HFFc6 (cell line): Measurements from ENCODE around the gene IGF2. TPM values are rescaled to one million over a fixed set of nuclear protein-coding genes. Genes with fewer than 3 reads are reported as not detected.

ENCODE experiments used
- DNase-seq: peaks from one replicate; pipeline ENCODE4 v3.0.0-alpha.2; 2018
- H3K27ac Mint-ChIP-seq: 2 replicates; pipeline ENCODE4 v1.8.0; 2020; ENCODE audit warnings: mild to moderate bottlenecking, mixed read lengths
- H3K27me3 Mint-ChIP-seq: 2 replicates; pipeline ENCODE4 v1.8.0; 2021; ENCODE audit warnings: mild to moderate bottlenecking, moderate library complexity, mixed read lengths; ENCODE audit not compliant: insufficient read depth
- H3K36me3 Mint-ChIP-seq: 2 replicates; pipeline ENCODE4 v1.8.0; 2021; ENCODE audit warnings: low read depth, mixed read lengths
- H3K4me1 Mint-ChIP-seq: 2 replicates; pipeline ENCODE4 v1.8.0; 2020; ENCODE audit warnings: low read depth, mixed read lengths
- H3K4me3 Mint-ChIP-seq: 2 replicates; pipeline ENCODE4 v1.8.0; 2020; ENCODE audit warnings: mild to moderate bottlenecking, moderate library complexity, mixed read lengths
- H3K9me3 Mint-ChIP-seq: 2 replicates; pipeline ENCODE4 v1.8.0; 2020; ENCODE audit warnings: mild to moderate bottlenecking, mixed read lengths
- total RNA-seq, 6 experiments: library from RNA; stranded (reverse); fragmentation: NEBNext Ultra II Directional; extraction: Animal tissue kit (Norgen Biotek cat#: 25700); gene quantifications; 2 replicates in 1 of 6; 3 replicates in 5 of 6; pipeline ENCODE4 v1.2.3, GENCODE V29; 2021
- TF ChIP-seq, protein P1 (sequence below): fragments of 200-600 bp; sonication (generic); IDR thresholded peaks from 2 replicates; pipeline ENCODE4 v1.5.0; 2021; ENCODE audit warnings: antibody characterized with exemption, mild to moderate bottlenecking

IGF2 gene
- total RNA-seq, 6 experiments from 2014 or later, result 0.90 to 2.6 (median 2.0) TPM

DNA sequence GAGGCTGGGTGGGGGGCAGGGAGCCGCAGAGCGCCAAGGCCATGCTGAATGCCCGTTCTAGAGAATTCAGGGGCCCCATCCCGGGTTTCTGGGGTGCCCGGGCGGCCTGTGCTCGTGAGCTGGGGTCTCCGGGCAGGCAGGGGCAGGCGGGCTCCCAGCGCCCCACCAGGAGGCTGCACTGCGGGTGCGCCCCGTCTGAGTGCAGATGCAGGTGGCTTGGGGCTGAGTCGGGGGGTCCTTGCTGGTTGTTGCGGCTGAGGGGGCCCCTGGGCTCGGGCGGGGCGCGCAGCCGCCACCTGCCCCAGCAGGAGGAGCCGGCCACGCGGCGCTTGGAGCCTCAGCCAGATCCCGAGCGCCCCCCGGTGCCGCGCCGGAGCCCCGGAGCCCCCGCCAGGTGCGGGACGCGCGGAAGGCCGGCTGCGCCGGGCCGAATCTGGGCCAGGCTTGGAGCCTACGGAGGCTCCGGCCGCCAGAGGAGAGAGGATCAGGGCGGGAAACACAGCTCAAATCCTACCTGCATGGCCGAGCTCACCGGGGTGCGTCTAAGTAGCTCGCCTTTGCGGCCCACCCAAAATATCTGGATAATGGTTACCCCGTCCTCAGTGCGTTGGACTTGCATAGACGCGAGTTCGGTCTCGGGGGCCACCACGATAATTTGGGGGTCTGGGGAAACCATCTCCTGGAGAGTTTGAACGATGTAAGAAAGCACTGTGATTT is 590 bp upstream of the IGF2 start:
- Mint-ChIP-seq H3K9me3 (no peaks in the 10 kb centered on the region), H3K27ac (no peak overlapping the region), H3K4me3 (no peak overlapping the region), H3K36me3 (no peaks in the 10 kb centered on the region), H3K4me1 (peaks cover 15% of the 10 kb centered on the region), H3K27me3 (peaks cover 50% of the 10 kb centered on the region)
- no peak for DNase-seq
- TF ChIP-seq, protein P1, sequence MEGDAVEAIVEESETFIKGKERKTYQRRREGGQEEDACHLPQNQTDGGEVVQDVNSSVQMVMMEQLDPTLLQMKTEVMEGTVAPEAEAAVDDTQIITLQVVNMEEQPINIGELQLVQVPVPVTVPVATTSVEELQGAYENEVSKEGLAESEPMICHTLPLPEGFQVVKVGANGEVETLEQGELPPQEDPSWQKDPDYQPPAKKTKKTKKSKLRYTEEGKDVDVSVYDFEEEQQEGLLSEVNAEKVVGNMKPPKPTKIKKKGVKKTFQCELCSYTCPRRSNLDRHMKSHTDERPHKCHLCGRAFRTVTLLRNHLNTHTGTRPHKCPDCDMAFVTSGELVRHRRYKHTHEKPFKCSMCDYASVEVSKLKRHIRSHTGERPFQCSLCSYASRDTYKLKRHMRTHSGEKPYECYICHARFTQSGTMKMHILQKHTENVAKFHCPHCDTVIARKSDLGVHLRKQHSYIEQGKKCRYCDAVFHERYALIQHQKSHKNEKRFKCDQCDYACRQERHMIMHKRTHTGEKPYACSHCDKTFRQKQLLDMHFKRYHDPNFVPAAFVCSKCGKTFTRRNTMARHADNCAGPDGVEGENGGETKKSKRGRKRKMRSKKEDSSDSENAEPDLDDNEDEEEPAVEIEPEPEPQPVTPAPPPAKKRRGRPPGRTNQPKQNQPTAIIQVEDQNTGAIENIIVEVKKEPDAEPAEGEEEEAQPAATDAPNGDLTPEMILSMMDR, result no peak

DNA sequence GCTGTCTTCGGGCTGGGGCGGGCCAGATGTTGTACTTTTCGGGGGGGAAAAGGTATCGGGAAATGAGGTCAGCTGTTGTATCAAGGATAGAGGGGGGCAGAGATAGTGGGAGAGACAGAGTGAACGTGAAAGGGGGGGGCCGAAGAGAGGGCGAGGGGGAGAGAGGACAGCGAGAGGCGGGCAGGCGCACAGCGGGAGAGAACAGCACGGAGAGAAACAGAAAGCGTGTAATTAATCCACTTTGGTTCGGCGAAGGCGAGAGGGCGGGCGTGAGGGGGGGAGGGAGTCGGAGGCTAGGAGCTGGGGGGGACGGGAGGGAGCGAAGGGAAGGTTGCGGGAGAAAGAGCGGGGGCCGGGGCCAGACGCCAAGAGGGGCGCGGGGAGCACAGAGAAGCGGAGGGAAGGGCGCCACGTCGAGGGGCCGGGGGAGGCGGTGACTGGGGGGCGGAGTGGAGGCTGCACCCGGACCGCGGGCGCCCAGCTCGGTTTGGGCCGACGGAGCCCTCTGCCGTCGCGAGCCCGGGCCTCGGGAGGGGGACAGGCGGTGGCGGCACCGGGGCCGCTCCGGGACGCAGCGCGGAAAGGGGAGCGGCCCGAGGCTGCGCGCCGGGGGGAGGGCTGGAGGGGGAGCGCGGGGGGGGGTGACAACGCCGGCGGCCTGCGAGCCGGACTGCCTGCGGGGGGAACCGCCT is 612 bp downstream of the IGF2 start:
- DNase-seq, result no peak
- Mint-ChIP-seq H3K4me1 (peaks cover 15% of the 10 kb centered on the region), H3K27me3 (peaks cover 50% of the 10 kb centered on the region), H3K4me3 (peak overlapping the region; percentile 62; the same call in 1 of the 2 replicates), H3K9me3 (no peaks in the 10 kb centered on the region), H3K36me3 (no peaks in the 10 kb centered on the region), H3K27ac (no peak overlapping the region)
- TF ChIP-seq, protein P1, result no peak

DNA sequence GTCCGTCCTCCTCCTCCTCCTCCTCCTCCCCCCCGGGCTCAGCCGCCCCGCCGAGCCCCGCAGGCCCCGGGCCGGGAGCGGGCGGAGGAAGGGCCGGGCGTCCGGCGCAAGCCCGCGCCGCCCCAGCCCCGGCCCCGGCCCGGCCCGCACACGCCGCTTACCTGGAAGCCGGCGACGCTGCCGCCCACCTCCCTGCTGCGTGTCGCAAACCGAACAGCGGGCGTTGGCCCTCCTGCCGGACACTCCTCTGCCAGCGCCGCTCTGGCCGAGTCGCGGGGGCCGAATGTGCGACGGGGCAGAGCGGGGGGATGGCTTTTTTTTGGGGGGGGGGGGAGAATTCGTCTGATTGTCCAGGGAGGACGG is 1.1 kb downstream of the IGF2 start:
- H3K27ac Mint-ChIP-seq, result no peak overlapping the region
- H3K27me3 Mint-ChIP-seq, result peaks cover 51% of the 10 kb centered on the region
- H3K36me3 Mint-ChIP-seq, result no peaks in the 10 kb centered on the region
- H3K4me1 Mint-ChIP-seq, result peaks cover 13% of the 10 kb centered on the region
- no peak for DNase-seq
- H3K9me3 Mint-ChIP-seq, result no peaks in the 10 kb centered on the region
- peak overlapping the region; percentile 62; the same call in 1 of the 2 replicates for H3K4me3 Mint-ChIP-seq
- TF ChIP-seq, protein P1, result no peak

DNA sequence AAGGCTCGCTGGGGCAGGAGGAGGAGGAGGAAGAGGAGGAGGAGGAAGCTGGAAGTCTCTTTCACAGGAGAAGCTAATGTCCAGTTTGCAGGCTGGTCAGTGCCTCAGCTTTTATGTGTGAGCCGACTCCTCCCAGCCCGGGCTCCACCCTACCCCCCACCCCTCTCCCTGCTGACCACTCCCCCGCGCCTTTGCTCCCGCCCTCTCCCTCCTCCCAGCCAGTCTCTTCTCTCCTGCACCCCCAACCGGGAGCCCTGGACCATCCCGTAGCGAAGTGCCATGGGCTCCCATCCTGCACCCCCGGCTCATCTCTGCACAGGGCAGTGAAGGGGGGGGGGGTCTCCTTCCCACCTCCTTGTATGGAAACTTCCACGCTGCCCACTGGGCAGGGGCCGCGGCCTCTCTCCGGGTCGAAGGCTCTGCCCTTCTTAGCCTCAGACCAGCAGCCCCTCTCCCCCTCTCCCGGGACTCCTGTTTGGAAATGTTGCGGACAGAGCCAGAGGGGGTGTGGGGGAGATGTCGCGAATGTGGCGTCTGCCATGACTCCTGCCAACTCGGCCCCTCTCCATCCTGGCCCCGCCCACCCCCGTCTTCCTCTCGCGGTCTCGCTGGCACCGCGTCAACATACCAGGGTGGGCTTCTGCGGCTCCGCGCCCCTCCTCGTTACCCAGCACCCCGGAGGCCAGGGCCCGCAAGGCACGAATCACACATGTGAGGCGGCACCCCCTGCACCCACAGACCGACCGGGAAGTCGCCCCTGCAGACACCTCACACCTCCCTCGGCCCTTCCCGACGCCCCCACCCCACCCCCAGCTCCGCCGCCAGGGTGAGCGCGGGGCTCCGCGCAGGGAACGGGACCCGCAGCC is 1.8 kb downstream of the IGF2 start:
- peaks cover 51% of the 10 kb centered on the region for H3K27me3 Mint-ChIP-seq
- DNase-seq, result peak; percentile 18
- no peak overlapping the region for H3K27ac Mint-ChIP-seq
- no peak overlapping the region for H3K4me3 Mint-ChIP-seq
- no peaks in the 10 kb centered on the region for H3K9me3 Mint-ChIP-seq
- TF ChIP-seq, protein P1, result no peak
- H3K4me1 Mint-ChIP-seq, result peaks cover 7% of the 10 kb centered on the region
- no peaks in the 10 kb centered on the region for H3K36me3 Mint-ChIP-seq

DNA sequence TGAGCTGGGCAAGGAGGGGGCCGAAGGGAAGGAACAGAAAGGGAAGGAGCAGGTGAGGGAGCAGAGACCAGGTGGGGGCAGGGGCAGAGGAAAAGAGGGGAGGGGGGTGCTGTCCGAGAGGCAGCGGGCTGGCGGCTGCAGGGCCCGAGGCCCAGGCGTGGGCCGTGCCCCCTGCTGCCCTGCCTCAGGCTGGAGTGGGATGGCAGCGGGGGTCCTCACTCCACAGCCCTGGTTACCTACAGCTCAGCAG is 2.3 kb downstream of the IGF2 start:
- Mint-ChIP-seq H3K4me3 (no peak overlapping the region), H3K4me1 (peaks cover 2% of the 10 kb centered on the region; the same call in 1 of the 2 replicates), H3K9me3 (no peaks in the 10 kb centered on the region), H3K36me3 (no peaks in the 10 kb centered on the region), H3K27ac (no peak overlapping the region), H3K27me3 (peaks cover 48% of the 10 kb centered on the region)
- DNase-seq, result no peak
- TF ChIP-seq, protein P1, result no peak
